HL-60/S4 treated with retinoic acid at 250 ng/mL for 4 days and 3 days (cell line): ENCODE measurements around the gene ABCC5.

Experiments used
- in situ Hi-C: fragments of 300-500 bp; cut with MboI; formaldehyde crosslinking; loops from 2 replicates; pipeline ENCODE4 v1.7.0; 2022; ENCODE audit warnings: low sequenced_read_pairs

The ABCC5 gene

DNA sequence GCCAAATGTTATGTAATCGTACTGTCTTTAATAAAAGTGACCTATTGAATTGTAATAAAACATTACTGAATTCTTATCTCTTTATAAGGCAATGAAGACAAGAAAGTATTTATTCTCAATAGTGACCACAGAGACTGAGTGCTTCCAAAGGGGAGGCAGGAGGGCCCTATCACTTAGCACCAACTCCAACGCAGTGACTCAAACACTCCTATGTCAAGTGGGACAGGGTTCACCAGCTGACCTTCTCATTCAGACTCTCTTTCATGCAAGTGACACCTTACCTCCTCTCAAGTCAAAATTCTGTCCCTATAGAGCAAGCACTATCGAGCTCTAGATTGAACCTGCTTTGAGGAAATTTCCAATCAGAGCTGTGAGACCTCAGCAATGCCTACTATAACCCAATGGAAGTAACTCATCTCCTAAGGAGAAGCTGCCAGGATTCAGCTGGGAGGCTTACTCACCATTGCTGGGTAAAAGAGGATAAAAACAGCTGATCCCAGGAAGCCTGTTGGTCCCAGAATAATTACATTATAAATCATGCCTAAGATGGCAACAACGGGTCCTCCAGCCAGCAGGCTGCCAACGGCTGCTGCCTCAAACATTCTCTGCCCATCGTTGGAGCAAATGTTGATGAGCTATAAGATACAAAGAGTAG, 35.6 kb downstream of the ABCC5 start:
- in situ Hi-C loops: no loop called here

DNA sequence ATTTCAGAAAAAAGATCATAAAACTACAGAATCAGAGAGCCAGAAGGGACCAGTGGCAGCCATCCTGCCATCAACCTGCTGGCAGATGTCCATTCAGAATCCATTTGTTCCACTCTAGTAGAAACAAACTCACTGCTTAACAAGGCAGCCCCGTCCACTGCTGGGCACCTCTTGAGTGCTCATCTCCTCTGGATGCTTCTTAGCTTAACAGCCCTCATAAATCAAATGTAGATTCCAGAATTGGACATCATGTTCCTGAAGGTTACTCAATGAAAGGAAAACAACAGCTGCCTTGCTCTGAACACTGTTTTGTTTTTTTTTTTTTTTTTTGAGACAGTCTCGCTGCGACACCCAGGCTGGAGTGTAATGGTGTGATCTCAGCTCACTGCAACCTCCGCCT, 37.3 kb downstream of the ABCC5 start:
- in situ Hi-C loops: no loop called here

- in situ Hi-C loops: no loop called here
These were observed 41.6 kb downstream of the ABCC5 start for GRCh38 chr3:183975981-183976662.

- in situ Hi-C loops: no loop called here
These were observed 48.9 kb downstream of the ABCC5 start for GRCh38 chr3:183968666-183969245.

DNA sequence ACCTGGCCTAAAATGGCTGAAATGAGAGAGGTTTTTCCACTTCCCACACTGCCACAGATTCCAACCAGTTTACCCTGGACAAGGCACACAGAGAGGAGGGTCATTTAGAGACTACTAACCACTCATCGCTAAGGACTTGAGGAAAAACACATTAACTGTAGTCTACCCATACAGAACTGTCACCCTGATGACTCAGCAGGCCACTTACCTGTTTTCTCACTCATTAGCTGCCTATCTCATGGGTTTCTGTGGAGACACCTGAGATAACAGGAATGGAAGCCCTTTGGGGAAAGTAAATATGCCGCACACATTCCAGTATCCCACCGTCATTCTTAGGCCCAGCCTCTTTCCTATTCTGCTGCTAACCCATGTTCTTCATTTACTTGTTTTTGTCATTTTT, 50.0 kb downstream of the ABCC5 start:
- in situ Hi-C loops: no loop called here

DNA sequence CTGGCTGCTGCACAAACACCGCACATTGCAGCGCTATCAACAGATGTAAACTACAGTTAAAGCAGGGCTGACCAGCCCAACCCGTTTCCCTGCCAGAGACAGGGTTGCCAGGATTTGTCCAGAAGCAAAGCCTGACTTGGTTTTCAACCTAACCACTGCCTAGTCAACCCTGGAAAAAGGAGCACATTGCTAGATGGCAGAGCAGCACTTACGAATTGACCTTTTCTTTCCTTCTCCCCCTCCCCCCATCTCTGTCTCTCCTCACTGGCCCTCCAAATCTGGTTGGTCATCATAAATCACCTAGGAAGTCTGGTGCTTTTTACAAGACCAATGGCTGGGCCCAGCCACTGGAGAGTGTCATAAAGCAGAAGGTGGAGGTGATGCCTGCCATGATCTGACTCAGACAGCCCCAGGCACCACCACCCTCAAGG, 51.3 kb downstream of the ABCC5 start:
- in situ Hi-C loops: no loop called here

GRCh38 chr3:183962807-183963206, 54.9 kb downstream of the ABCC5 start:
- in situ Hi-C loops: no loop called here

DNA sequence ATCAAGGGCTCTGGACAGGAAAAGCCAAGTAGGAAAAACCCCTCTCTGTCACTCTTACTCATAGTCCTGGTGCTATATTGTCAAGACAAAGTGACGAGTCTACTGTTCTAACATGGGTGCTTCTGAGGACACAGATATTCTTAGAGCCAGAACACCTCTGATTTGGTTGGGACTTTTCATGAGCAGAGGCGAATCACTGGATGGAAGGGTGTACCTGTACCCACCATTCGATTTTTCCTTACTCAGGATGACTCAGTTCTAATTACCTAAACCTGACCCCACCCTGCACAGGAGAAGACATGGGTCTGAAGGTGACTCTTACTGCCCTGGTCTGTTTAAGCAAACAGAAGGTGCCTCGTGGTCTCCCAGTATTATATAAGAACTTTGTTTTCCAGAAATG, 58.5 kb downstream of the ABCC5 start:
- in situ Hi-C loops: no loop called here

- in situ Hi-C loops: no loop called here
These were observed 58.9 kb downstream of the ABCC5 start for GRCh38 chr3:183958775-183959174.

DNA sequence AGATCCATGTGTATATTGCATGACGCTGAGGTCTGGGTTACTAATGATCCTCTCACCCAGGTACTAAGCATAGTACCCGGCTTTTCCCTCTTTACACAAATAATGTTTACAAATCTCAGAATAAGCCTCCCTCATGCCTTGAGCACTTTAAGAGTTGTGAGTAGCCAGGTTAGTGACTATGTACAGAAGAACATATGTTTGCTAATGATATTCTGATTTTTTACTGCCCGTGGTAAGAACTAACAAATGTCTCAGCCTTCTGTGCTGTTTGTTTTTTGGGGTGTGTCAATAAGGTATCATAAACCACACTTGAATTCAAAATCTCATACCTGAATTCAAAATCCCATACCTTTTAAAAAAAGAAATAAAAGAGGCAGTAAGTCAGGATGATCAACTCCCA, 59.5 kb downstream of the ABCC5 start:
- in situ Hi-C loops: no loop called here

DNA sequence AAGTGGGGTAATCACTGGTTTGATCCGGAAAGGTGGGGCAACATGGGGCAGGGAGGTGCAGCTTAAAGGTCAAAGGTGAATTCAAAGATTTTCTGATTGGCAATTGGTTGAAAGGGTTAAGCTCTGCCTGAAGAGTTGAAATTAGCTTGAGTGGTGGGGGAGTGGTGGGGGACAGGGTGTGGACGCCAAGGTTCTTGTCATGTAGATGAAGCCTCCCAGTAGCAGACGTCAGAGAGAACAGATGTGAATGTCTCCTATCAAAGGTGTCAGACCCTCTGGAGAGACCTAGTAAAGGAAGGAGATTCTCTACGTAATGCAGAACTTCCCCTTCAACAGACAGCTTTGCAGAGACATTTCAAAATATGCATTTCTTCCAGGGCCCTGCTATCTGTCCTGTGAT, 62.8 kb downstream of the ABCC5 start:
- in situ Hi-C loops: no loop called here

DNA sequence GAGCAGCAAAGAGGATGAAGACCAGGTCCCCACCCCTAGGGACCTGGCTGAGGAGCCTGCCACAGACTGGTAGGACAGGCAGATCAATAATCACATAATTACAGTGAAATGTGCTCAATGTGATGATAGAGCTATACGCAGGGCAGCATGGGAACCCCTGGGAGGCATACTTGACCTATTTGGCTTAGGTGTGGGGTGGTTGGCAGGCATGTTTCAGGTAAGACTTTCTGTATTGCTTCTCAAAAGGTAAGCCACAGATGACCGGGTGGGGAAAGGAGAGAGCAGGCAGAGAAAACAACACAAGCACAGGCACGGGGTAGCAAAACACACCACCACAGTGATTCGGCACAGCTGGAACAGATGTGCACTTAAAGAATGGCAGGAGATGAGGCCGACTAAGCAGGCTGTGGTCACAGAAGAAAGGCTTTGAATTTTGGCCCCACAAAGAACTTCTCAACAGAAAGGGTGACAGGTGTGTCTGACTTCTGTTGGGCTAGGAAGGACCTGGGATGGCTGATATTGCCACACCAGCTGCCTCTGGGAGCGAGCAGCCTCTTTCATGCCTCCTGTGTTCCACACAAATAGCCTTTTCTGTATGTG, 64.1 kb downstream of the ABCC5 start:
- in situ Hi-C loops: no loop called here

DNA sequence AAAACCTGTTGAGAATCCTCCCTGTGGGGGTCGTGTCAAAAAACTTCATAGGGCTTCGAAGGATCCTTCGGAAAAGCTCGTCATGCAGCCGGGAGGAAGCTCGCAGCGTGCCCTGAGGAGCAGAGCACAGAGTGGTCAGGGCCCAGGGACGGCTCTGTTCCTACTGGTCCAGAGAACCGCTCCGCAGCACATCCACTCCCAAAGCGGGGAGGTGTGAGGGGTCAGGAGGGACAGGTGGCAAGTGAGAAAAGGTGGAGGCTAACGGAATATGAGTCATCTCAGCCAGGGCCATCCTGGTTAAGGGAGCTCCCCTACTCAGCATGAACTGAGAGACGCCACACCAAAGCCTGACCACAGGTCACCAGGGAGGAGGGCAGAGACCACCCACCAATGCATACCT, 66.2 kb downstream of the ABCC5 start:
- in situ Hi-C loops: no loop called here

- in situ Hi-C loops: no loop called here
These were observed 68.0 kb downstream of the ABCC5 start for GRCh38 chr3:183949690-183950089.

DNA sequence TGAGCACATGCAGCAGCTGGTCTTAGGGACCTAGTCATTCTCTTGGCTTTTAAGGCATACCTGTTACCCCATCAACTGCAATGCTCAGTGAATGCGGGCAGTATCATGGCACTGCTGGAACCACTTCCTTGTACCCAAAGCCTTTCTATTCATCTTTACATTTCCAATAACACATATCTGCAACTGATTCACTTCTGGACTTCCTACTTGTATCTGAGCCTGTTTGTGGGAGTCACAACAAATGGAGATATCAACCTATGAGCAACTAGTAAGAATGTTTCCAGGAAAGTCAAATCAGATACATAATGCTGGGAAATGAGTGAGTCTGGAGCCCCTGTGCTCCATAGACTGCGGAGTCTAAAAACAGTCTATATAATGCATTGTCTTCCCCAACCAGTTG, 71.6 kb downstream of the ABCC5 start:
- in situ Hi-C loops: no loop called here

GRCh38 chr3:183944775-183945174, 72.9 kb downstream of the ABCC5 start:
- in situ Hi-C loops: no loop called here

DNA sequence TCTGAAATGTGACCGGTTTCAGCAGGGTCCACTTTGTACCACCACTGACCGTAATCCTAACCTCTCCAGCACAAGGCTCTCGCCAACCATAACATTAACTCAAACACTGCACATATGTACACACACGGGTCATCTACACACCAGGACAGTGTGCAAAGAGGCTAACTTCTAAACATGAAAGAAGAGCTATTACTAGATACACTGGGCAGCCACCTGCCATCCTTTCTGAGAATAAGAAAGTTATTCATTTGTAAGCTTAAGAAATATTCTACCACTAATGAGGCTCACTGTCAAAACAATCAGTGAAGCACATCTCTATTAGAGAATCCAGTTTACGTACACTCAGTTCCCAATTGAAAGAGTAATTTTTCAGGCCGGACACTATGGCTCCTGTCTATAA, 73.9 kb downstream of the ABCC5 start:
- in situ Hi-C loops: no loop called here

GRCh38 chr3:183941216-183941615, 76.5 kb downstream of the ABCC5 start:
- in situ Hi-C loops: no loop called here

DNA sequence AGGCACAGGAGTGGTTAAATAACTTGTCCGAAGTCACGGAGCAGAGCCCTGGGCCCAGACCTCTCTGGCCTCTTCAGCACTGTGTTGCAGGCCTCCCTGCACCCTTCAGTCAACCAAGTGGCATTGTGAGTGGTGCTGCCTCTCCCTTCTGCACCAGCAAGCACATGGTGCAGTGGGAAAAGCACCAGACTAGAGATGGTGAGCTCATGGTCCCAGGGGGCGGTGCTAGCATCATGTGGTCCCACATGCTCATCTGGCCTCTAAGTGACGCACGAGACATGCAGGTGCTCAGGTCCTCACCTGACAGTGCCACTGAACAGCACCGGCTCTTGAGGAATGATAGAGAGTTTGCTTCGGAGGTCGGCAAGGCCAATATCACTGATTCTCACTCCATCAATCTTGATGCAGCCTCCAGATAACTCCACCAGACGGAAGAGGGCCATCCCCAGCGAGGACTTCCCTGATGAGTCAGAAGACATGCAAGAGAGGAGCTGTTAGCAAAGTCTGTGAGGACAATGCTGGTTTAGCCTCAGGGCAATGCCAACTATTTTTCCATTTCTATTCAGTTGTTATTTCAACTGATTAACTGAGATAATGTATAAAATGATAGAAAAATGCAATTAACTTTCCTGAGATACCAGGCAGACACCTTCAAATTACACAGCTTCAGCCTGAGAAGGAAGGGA, 79.9 kb downstream of the ABCC5 start:
- in situ Hi-C loops: no loop called here

DNA sequence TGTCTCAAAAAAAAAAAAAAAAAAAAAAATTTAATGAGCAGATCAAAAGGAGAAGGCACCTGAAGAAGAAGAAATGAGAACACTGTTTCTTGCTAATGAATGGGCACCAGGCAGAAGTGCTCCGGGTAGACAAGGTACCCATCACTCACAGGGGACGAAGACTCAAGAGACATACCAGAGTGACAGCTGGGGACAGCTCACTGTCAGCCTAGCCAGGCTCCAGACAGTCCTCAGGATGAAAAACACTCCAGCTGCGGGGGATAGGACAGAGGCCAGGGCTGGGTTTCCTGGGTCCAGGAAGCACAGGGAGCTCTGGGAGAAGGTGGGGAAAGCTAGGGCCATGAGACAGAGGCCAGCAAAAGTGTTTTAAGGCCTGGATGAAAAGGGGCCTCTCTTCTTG, 84.5 kb downstream of the ABCC5 start:
- in situ Hi-C loops: no loop called here

DNA sequence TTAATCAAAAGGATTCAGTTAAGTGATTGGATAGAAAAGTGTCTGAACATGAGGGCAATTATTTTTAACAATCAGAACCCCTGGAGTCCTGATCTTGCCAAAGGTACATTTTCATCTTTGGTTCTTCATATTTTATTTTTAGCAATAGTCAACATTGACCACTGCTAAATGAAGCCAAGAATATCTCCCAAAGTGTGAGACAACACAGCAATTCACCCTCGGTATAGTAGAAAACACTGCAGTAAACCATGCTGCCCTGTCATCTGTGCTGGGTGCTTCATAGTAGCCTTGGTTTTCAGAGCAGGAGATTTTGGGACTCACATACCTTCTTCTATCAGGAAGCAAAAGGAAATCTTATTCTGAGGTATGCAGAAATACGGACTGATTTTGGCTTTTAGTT, 85.8 kb downstream of the ABCC5 start:
- in situ Hi-C loops: no loop called here

DNA sequence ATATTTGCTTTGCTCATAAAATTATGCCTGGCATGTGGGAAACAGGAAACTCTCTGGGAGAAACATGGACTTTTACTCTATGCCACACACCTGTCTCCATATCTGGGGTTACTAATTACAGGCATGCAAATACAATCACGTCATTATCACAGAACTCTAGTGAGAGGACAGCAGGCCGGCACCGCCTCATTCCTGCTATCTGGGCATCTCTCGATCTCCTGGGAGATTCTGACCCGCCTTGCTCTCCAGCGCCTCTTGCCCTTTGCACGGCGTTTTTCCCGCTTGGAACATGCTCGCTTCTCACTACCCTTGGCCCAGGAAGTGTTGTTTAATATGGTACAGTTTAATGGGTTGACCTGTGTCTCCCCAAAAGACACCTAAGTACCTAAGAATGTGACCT, 87.6 kb downstream of the ABCC5 start:
- in situ Hi-C loops: no loop called here
